Naive thymus-derived CD4-positive, alpha-beta T cell (primary cell): ENCODE results near the gene OSM. TPM values are rescaled to one million over a fixed set of nuclear protein-coding genes. Genes with fewer than 3 reads are reported as not detected.

Experiments
- ATAC-seq: fragments of 150-1000 bp; cut with Tn5 transposase; 2 replicates; pipeline ENCODE4 v1.10.0; 2021; ENCODE audit warnings: mild to moderate bottlenecking, moderate library complexity
- CTCF ChIA-PET: fragments of 350-600 bp; sonication (Branson Sonifier 250); formaldehyde crosslinking; loops from one replicate; lab custom pipeline; 2021; ENCODE audit warnings: antibody characterized with exemption; lab: Charles Lee
- POLR2A ChIA-PET: fragments of 350-600 bp; sonication (Branson Sonifier 250); formaldehyde crosslinking; loops from one replicate; lab custom pipeline; 2021; ENCODE audit warnings: antibody characterized with exemption, inconsistent platforms; lab: Charles Lee
- DNase-seq, 9 donors: peaks; one replicate each; pipeline versions ENCODE4 v3.0.0 to v3.0.0-alpha.2; 2020 to 2022; ENCODE audit warnings: mixed read lengths in 1 of 9
- H3K27ac ChIP-seq: one replicate; pipeline ENCODE4 v1.7.0; 2013; ENCODE audit warnings: mild to moderate bottlenecking, low read depth, low read length, moderate library complexity
- H3K27me3 ChIP-seq, 2 donors: one replicate each; pipeline ENCODE4 v1.7.0; 2013; ENCODE audit warnings: low read length in 2 of 2, mild to moderate bottlenecking in 2 of 2, moderate library complexity in 2 of 2; ENCODE audit not compliant: control insufficient read depth in 2 of 2, insufficient read depth in 2 of 2
- H3K36me3 ChIP-seq, 3 experiments: 1 replicate in 2 of 3; 2 replicates in 1 of 3; pipeline ENCODE4 v1.7.0; 2013; ENCODE audit warnings: low read length in 3 of 3, mild to moderate bottlenecking in 3 of 3, moderate library complexity in 1 of 3; ENCODE audit not compliant: insufficient read depth in 3 of 3, control insufficient read depth in 2 of 3
- H3K4me1 ChIP-seq, 2 donors: one replicate each; pipeline ENCODE4 v1.7.0; 2013; ENCODE audit warnings: low read length in 2 of 2, mild to moderate bottlenecking in 2 of 2, moderate library complexity in 1 of 2; ENCODE audit not compliant: control insufficient read depth in 2 of 2, insufficient read depth in 2 of 2
- H3K4me3 ChIP-seq: 2 replicates; pipeline ENCODE4 v1.7.0; 2013; ENCODE audit warnings: mild to moderate bottlenecking, low read length
- H3K9me3 ChIP-seq, 3 experiments: 1 replicate in 2 of 3; 2 replicates in 1 of 3; pipeline ENCODE4 v1.7.0; 2013; ENCODE audit warnings: low read length in 3 of 3; ENCODE audit not compliant: control insufficient read depth in 2 of 3
- H3K27ac Mint-ChIP-seq, 9 donors: one replicate each; pipeline ENCODE4 v1.8.0; 2020 to 2022; ENCODE audit warnings: mixed read lengths in 9 of 9, mild to moderate bottlenecking in 8 of 9, moderate library complexity in 5 of 9, inconsistent platforms in 2 of 9
- H3K27me3 Mint-ChIP-seq, 5 donors: one replicate each; pipeline ENCODE4 v1.8.0; 2021 to 2022; ENCODE audit warnings: mixed read lengths in 5 of 5, mild to moderate bottlenecking in 1 of 5
- H3K36me3 Mint-ChIP-seq, 5 donors: one replicate each; pipeline ENCODE4 v1.8.0; 2020 to 2022; ENCODE audit warnings: mixed read lengths in 5 of 5, mild to moderate bottlenecking in 3 of 5, inconsistent platforms in 1 of 5
- H3K4me1 Mint-ChIP-seq, 7 donors: one replicate each; pipeline ENCODE4 v1.8.0; 2020 to 2022; ENCODE audit warnings: mixed read lengths in 7 of 7, mild to moderate bottlenecking in 3 of 7, inconsistent platforms in 1 of 7
- H3K4me3 Mint-ChIP-seq, 10 donors: one replicate each; pipeline ENCODE4 v1.8.0; 2020 to 2022; ENCODE audit warnings: mild to moderate bottlenecking in 10 of 10, mixed read lengths in 10 of 10, moderate library complexity in 6 of 10, inconsistent platforms in 2 of 10
- H3K9me3 Mint-ChIP-seq, 11 donors: one replicate each; pipeline ENCODE4 v1.8.0; 2020 to 2022; ENCODE audit warnings: mixed read lengths in 11 of 11, mild to moderate bottlenecking in 4 of 11, inconsistent platforms in 1 of 11, moderate library complexity in 1 of 11
- intact Hi-C, 2 donors: fragments of 100-400 bp; cut with micrococcal nuclease; formaldehyde crosslinking; loops; one replicate each; pipeline ENCODE4 v1.15.1; 2023
- polyA plus RNA-seq, 2 donors: library from polyadenylated mRNA; unstranded; fragments of 300-500 nt; fragmentation: Illumina TruSeq; gene quantifications; one replicate each; pipeline ENCODE4 v1.2.3, GENCODE V29; 2021
- total RNA-seq, 6 experiments: library from RNA in 5 of 6; stranded (reverse) in 5 of 6; gene quantifications; 1 replicate in 5 of 6; 2 replicates in 1 of 6; pipeline ENCODE4 v1.2.3 and lab custom pipeline; 2021 to 2026

The OSM gene
- total and polyA plus RNA-seq, 7 experiments from 2014 or later = 0.49 to 158 (median 6.3) TPM

DNA sequence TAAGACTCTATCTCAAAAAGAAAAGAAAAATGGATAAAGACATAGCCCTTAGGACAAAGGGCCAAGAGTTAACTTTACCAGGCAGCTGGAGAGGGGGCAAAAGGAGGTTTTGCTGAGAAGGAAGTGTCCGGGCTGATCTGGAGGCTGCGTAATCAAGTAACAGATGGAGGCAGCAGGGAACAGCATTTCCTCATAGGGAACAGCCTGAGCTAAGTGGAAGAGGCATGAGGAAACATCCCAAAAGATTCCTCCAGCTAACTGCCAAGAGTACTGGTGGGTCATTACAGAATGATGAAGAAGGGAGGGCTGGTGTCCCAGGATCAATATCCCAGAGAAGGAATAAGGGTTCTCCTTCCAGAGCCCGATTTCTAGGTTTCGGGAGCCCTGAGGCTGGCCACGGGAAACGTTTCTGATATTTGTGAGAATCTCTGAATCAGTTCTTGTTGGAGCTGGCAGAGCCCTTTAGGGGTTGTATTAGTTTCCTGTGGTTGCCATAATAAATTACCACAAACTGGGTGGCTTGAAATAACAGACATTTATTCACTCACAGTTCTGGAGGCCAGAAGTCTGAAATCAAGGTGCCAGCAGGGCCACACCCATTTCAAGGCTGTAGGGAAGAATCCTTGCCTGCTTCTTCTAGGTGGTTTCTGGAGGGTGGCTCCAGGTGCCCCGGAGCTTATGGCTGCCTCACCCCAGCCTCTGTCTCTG lies 41.3 kb downstream of the OSM start:
- H3K4me3 ChIP-seq = no peak overlapping the region
- Mint-ChIP-seq H3K27ac (peak overlapping the region; percentile 10 to 81 (median 48)), H3K27me3 (no peaks in the 10 kb centered on the region), H3K4me1 (peaks cover 40 to 85% (median 59%) of the 10 kb centered on the region in 7 donors), H3K4me3 (no peak overlapping the region), H3K9me3 (no peaks in the 10 kb centered on the region), H3K36me3 (peaks cover 0 to 4% (median 0%) of the 10 kb centered on the region in 5 donors)
- POLR2A ChIA-PET = no interaction called here
- CTCF ChIA-PET = interaction anchor here (0.7 kb wide), 1 partner anchor 349 kb away, joined by 3 read pairs; the partner anchor contains the start of gene GAL3ST1
- DNase-seq (no peak), ATAC-seq (no peak)
- no peaks in the 10 kb centered on the region for H3K9me3 ChIP-seq
- no peaks in the 10 kb centered on the region for H3K27me3 ChIP-seq
- no peak overlapping the region for H3K27ac ChIP-seq
- H3K36me3 ChIP-seq = no peaks in the 10 kb centered on the region
- peaks cover 24 to 26% of the 10 kb centered on the region in 2 donors for H3K4me1 ChIP-seq
- intact Hi-C loops = loop anchor here in 1 of 2 donors (10.0 kb wide), 1 partner anchor 51 kb away; no protein-coding TSS in a partner anchor

DNA sequence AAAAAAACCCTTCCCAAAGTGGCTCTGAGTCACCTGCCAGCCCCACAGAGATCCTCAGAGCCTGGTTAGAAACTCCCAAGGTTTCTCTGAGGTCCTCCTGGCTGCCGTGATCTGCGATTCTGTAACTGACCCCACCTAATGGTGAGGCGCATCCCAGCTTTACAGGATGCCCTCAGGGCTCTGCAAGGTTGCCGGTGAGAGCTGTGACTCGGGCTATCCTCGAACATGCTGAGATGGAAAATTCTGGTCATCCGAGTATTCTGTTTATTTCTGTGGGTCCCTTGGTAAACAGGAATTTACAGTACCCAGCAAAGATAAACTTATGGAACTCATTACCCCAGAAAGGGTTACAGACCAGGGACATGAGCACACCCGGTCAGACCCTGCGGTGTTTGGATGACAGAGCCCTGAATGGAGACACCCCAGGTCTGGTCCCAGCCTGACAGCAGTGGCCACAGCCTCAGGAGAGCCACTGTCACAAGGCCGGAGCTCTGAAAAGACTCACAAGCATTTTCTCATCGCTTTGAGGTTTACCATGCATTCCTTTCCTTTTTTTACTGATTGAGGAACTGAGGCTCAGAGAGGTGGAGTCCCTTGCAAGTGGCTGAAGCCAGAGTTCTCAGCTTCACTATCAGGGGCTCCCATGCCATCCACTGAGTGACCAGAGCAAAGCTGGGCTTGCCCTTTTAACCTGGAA lies 42.3 kb downstream of the OSM start:
- no peak overlapping the region for H3K4me3 Mint-ChIP-seq
- ATAC-seq (no peak), DNase-seq (no peak)
- H3K9me3 ChIP-seq = no peaks in the 10 kb centered on the region
- H3K9me3 Mint-ChIP-seq = peaks cover 0 to 4% (median 0%) of the 10 kb centered on the region in 11 donors
- POLR2A ChIA-PET = no interaction called here
- H3K36me3 Mint-ChIP-seq = peaks cover 0 to 5% (median 0%) of the 10 kb centered on the region in 5 donors
- intact Hi-C loops = loop anchor here in 1 of 2 donors (10.0 kb wide), 1 partner anchor 50 kb away; no protein-coding TSS in a partner anchor
- H3K27ac ChIP-seq = no peak overlapping the region
- H3K27me3 Mint-ChIP-seq = no peaks in the 10 kb centered on the region
- H3K27ac Mint-ChIP-seq = peak overlapping the region in 6 of 9 donors; percentile 27 to 97 (median 38)
- H3K4me1 ChIP-seq = peaks cover 34 to 35% of the 10 kb centered on the region in 2 donors
- H3K36me3 ChIP-seq = no peaks in the 10 kb centered on the region
- H3K4me1 Mint-ChIP-seq = peaks cover 50 to 92% (median 70%) of the 10 kb centered on the region in 7 donors
- CTCF ChIA-PET = interaction anchor here (0.6 kb wide), 1 partner anchor 177 kb away, joined by 3 read pairs; no protein-coding TSS in a partner anchor
- no peaks in the 10 kb centered on the region for H3K27me3 ChIP-seq
- H3K4me3 ChIP-seq = no peak overlapping the region

DNA sequence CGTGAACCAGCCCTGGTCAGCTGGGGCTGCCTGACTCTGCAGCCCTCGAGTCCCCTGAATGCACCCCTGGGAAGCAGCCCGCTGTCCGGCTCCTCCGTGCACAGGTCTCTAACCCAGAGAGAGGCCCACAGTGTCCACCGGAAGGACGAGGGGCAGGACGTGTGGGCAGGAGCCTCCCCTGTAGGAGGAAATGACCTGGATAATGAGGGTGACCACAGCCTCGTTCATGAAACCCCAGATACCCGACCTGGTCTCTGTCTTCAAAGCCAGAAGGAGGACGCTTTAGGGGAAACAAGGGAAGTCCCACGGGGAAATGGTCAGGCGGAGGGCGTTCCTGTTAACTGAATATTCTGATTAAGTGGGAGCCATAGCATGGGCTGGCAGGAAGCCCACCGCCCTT lies 43.3 kb downstream of the OSM start:
- Histone ChIP-seq H3K4me3 (no peak overlapping the region), H3K36me3 (no peaks in the 10 kb centered on the region), H3K27ac (no peak overlapping the region), H3K9me3 (no peaks in the 10 kb centered on the region), H3K4me1 (peaks cover 34 to 38% of the 10 kb centered on the region in 2 donors), H3K27me3 (no peaks in the 10 kb centered on the region)
- no peaks in the 10 kb centered on the region for H3K27me3 Mint-ChIP-seq
- peaks cover 45 to 92% (median 70%) of the 10 kb centered on the region in 7 donors for H3K4me1 Mint-ChIP-seq
- intact Hi-C loops = loop anchor here in 1 of 2 donors (10.0 kb wide), 1 partner anchor 49 kb away; no protein-coding TSS in a partner anchor
- peak overlapping the region in 5 of 9 donors; percentile 6 to 97 (median 65) for H3K27ac Mint-ChIP-seq
- peak overlapping the region in 2 of 10 donors; percentile 12 to 25 for H3K4me3 Mint-ChIP-seq
- no peak for DNase-seq
- ATAC-seq = peak; percentile 52
- peaks cover 0 to 5% (median 0%) of the 10 kb centered on the region in 5 donors for H3K36me3 Mint-ChIP-seq
- POLR2A ChIA-PET = no interaction called here
- peaks cover 0 to 4% (median 0%) of the 10 kb centered on the region in 11 donors for H3K9me3 Mint-ChIP-seq
- CTCF ChIA-PET = no interaction called here

DNA sequence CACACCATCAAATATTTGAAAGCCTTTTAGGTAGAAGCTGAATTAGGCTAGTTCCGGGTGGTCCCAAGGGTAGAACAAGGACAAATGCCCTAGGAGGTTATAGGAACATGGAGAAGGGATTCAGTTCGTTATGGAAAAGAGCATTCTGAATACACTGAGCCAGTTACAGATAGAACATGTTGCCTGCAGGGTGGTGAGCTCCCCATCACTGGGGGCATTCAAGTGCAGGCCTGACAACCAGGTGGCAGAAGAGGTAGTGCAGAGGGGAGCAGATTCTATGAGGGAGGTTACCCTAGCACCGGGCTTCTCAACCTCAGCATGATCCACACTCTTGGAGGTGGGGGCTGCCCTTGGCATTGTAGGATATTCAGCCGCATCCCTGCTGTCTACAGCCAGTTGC lies 44.3 kb downstream of the OSM start:
- Histone ChIP-seq H3K9me3 (no peaks in the 10 kb centered on the region), H3K27ac (no peak overlapping the region), H3K36me3 (no peaks in the 10 kb centered on the region), H3K4me1 (peaks cover 33 to 34% of the 10 kb centered on the region in 2 donors), H3K27me3 (no peaks in the 10 kb centered on the region), H3K4me3 (no peak overlapping the region)
- H3K4me3 Mint-ChIP-seq = peak overlapping the region in 2 of 10 donors; percentile 43 to 77
- no peaks in the 10 kb centered on the region for H3K27me3 Mint-ChIP-seq
- ATAC-seq (no peak), DNase-seq (no peak)
- ChIA-PET POLR2A (no interaction called here), CTCF (no interaction called here)
- H3K9me3 Mint-ChIP-seq = peaks cover 0 to 4% (median 0%) of the 10 kb centered on the region in 11 donors
- H3K27ac Mint-ChIP-seq = peak overlapping the region in 5 of 9 donors; percentile 65 to 97 (median 92)
- intact Hi-C loops = loop anchor here in 1 of 2 donors (10.0 kb wide), 1 partner anchor 48 kb away; no protein-coding TSS in a partner anchor
- peaks cover 0 to 5% (median 0%) of the 10 kb centered on the region in 5 donors for H3K36me3 Mint-ChIP-seq
- peaks cover 41 to 88% (median 61%) of the 10 kb centered on the region in 7 donors for H3K4me1 Mint-ChIP-seq

DNA sequence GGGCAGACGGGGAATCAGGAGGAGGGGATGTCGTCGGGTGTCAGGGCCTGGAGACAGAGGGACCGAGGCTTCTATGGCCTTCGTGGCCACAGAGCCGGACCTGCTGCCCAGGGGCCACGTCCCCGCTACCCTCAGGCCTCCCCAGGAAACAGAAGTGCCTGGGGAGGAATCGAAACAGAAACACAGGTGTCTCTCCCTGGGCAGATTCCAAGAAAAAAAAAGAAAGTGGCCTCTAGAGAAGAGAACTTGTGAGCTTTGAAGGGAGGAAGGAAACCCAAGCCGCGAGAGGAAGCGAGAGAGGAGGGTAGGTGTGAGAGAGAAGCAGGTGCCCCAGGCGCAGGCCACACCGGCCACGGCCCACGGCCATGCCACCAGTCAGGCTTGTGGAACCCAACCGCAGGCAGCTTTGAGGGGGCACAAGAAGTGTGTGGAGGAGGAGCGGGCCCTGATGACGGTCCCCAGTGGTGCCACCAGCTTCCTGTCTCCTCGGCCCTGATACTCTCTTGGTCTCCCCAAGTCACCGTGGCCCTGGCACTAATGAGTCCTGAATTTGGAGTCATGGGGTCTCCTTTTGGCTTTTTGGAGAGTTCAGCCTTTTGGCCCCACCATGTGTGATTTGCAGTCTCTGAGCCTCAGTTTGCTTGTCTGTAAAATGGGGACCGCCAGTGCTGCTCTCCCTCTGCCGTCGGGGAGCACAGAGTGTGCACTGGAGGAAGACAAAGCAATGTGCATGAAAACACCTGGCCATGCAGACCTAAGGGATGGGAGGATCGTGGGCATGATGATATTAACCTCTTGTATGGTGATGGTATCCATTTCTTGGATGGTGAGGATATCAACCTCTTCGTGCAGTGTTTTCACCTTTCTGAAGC lies 45.3 kb downstream of the OSM start:
- ChIA-PET POLR2A (interaction anchor here (0.6 kb wide), 1 partner anchor 717 kb away, joined by 3 read pairs; no protein-coding TSS in a partner anchor), CTCF (interaction anchor here (0.6 kb wide), 1 partner anchor 120 kb away, joined by 3 read pairs; no protein-coding TSS in a partner anchor)
- peak overlapping the region; percentile 60 for H3K4me3 ChIP-seq
- intact Hi-C loops = loop anchor here (2.0 to 10.0 kb wide), 3 partner anchors 25 to 47 kb away; partner anchors contain the start of gene LIF (in 1 of the 2)
- no peaks in the 10 kb centered on the region for H3K27me3 ChIP-seq
- peak overlapping the region; percentile 76 to 97 (median 92) for H3K27ac Mint-ChIP-seq
- H3K36me3 Mint-ChIP-seq = peaks cover 0 to 5% (median 0%) of the 10 kb centered on the region in 5 donors
- no peaks in the 10 kb centered on the region for H3K9me3 ChIP-seq
- peaks cover 0 to 4% (median 0%) of the 10 kb centered on the region in 11 donors for H3K9me3 Mint-ChIP-seq
- no peaks in the 10 kb centered on the region for H3K36me3 ChIP-seq
- peaks cover 33 to 34% of the 10 kb centered on the region in 2 donors for H3K4me1 ChIP-seq
- H3K27me3 Mint-ChIP-seq = no peaks in the 10 kb centered on the region
- peak overlapping the region; percentile 55 for H3K27ac ChIP-seq
- peak; percentile 78 for ATAC-seq
- peak in 8 of 9 donors; percentile 36 to 69 (median 58) for DNase-seq
- H3K4me3 Mint-ChIP-seq = peak overlapping the region; percentile 63 to 86 (median 80)
- H3K4me1 Mint-ChIP-seq = peaks cover 40 to 87% (median 56%) of the 10 kb centered on the region in 7 donors
